Stomach smooth muscle (tissue), 2 donors: Measurements from ENCODE around the gene PDE1A.

Experiments used
- H3K27ac ChIP-seq: one replicate; pipeline ENCODE4 v1.7.0; 2013; ENCODE audit warnings: mild to moderate bottlenecking, low read length, inconsistent platforms
- H3K27me3 ChIP-seq, 2 donors: one replicate each; pipeline ENCODE4 v1.7.0; 2013; ENCODE audit warnings: low read length in 2 of 2; ENCODE audit not compliant: insufficient read depth in 2 of 2, control insufficient read depth in 1 of 2
- H3K36me3 ChIP-seq, 2 donors: one replicate each; pipeline ENCODE4 v1.7.0; 2013; ENCODE audit warnings: low read length in 2 of 2; ENCODE audit not compliant: control insufficient read depth in 2 of 2, insufficient read depth in 2 of 2
- H3K4me1 ChIP-seq: one replicate; pipeline ENCODE4 v1.7.0; 2013; ENCODE audit warnings: low read length; ENCODE audit not compliant: control insufficient read depth, insufficient read depth
- H3K4me3 ChIP-seq, 2 donors: one replicate each; pipeline ENCODE4 v1.7.0; 2013; ENCODE audit warnings: low read length in 2 of 2
- H3K9ac ChIP-seq, 2 donors: one replicate each; pipeline ENCODE4 v1.7.0; 2013; ENCODE audit warnings: low read length in 2 of 2, mild to moderate bottlenecking in 1 of 2
- H3K9me3 ChIP-seq, 2 donors: one replicate each; pipeline ENCODE4 v1.7.0; 2013; ENCODE audit warnings: low read length in 2 of 2; ENCODE audit not compliant: control insufficient read depth in 2 of 2
- donor health status: healthy.
- donor health status: Pancreatic carcinoma.

PDE1A gene

GRCh38 chr2:182359990-182360662, 66.7 kb downstream of the PDE1A start:
- H3K4me3 ChIP-seq = peak overlapping the region in 1 of 2 donors; percentile 3
- H3K9ac ChIP-seq = no peak overlapping the region
- no peaks in the 10 kb centered on the region for H3K36me3 ChIP-seq
- peaks cover 7% of the 10 kb centered on the region for H3K4me1 ChIP-seq
- peak overlapping the region; percentile 2 for H3K27ac ChIP-seq
- H3K27me3 ChIP-seq = no peaks in the 10 kb centered on the region
- H3K9me3 ChIP-seq = no peaks in the 10 kb centered on the region

GRCh38 chr2:182359027-182359989, 67.5 kb downstream of the PDE1A start:
- H3K27me3 ChIP-seq = no peaks in the 10 kb centered on the region
- H3K9ac ChIP-seq = no peak overlapping the region
- H3K4me3 ChIP-seq = no peak overlapping the region
- peaks cover 7% of the 10 kb centered on the region for H3K4me1 ChIP-seq
- no peaks in the 10 kb centered on the region for H3K36me3 ChIP-seq
- H3K9me3 ChIP-seq = no peaks in the 10 kb centered on the region
- H3K27ac ChIP-seq = peak overlapping the region; percentile 2

GRCh38 chr2:182358601-182359000, 68.2 kb downstream of the PDE1A start:
- Histone ChIP-seq H3K36me3 (no peaks in the 10 kb centered on the region), H3K27me3 (no peaks in the 10 kb centered on the region), H3K27ac (no peak overlapping the region), H3K9ac (no peak overlapping the region), H3K4me3 (no peak overlapping the region), H3K9me3 (no peaks in the 10 kb centered on the region), H3K4me1 (peaks cover 7% of the 10 kb centered on the region)

GRCh38 chr2:182355815-182356214, 71.0 kb downstream of the PDE1A start:
- no peaks in the 10 kb centered on the region for H3K27me3 ChIP-seq
- H3K36me3 ChIP-seq = no peaks in the 10 kb centered on the region
- no peak overlapping the region for H3K4me3 ChIP-seq
- no peak overlapping the region for H3K27ac ChIP-seq
- peaks cover 7% of the 10 kb centered on the region for H3K4me1 ChIP-seq
- H3K9ac ChIP-seq = no peak overlapping the region
- no peaks in the 10 kb centered on the region for H3K9me3 ChIP-seq

GRCh38 chr2:182351427-182351826, 75.4 kb downstream of the PDE1A start:
- Histone ChIP-seq H3K27me3 (no peaks in the 10 kb centered on the region), H3K4me3 (no peak overlapping the region), H3K9me3 (no peaks in the 10 kb centered on the region), H3K4me1 (no peaks in the 10 kb centered on the region), H3K27ac (no peak overlapping the region), H3K9ac (no peak overlapping the region), H3K36me3 (no peaks in the 10 kb centered on the region)

GRCh38 chr2:182349268-182349667, 77.6 kb downstream of the PDE1A start:
- no peak overlapping the region for H3K9ac ChIP-seq
- H3K36me3 ChIP-seq = no peaks in the 10 kb centered on the region
- no peak overlapping the region for H3K27ac ChIP-seq
- H3K9me3 ChIP-seq = no peaks in the 10 kb centered on the region
- H3K4me3 ChIP-seq = no peak overlapping the region
- no peaks in the 10 kb centered on the region for H3K27me3 ChIP-seq
- H3K4me1 ChIP-seq = no peaks in the 10 kb centered on the region

- Histone ChIP-seq H3K4me1 (no peaks in the 10 kb centered on the region), H3K36me3 (no peaks in the 10 kb centered on the region), H3K9me3 (no peaks in the 10 kb centered on the region), H3K27me3 (no peaks in the 10 kb centered on the region), H3K27ac (no peak overlapping the region), H3K4me3 (no peak overlapping the region), H3K9ac (no peak overlapping the region)
Measured at GRCh38 chr2:182345384-182345783, 81.5 kb downstream of the PDE1A start.

GRCh38 chr2:182330451-182331305, 96.2 kb downstream of the PDE1A start:
- Histone ChIP-seq H3K27ac (no peak overlapping the region), H3K27me3 (no peaks in the 10 kb centered on the region)

GRCh38 chr2:182324665-182325064, 102.2 kb downstream of the PDE1A start:
- no peaks in the 10 kb centered on the region for H3K4me1 ChIP-seq
- no peaks in the 10 kb centered on the region for H3K9me3 ChIP-seq
- H3K27me3 ChIP-seq = no peaks in the 10 kb centered on the region
- no peak overlapping the region for H3K27ac ChIP-seq
- no peak overlapping the region for H3K9ac ChIP-seq
- H3K4me3 ChIP-seq = no peak overlapping the region
- H3K36me3 ChIP-seq = no peaks in the 10 kb centered on the region

More at GRCh38 chr2:182330451-182331305, 96.2 kb downstream of the PDE1A start:
- Histone ChIP-seq H3K4me1 (no peaks in the 10 kb centered on the region), H3K9me3 (no peaks in the 10 kb centered on the region), H3K4me3 (no peak overlapping the region), H3K9ac (no peak overlapping the region), H3K36me3 (no peaks in the 10 kb centered on the region)

- Histone ChIP-seq H3K27ac (no peak overlapping the region), H3K9me3 (no peaks in the 10 kb centered on the region), H3K9ac (no peak overlapping the region), H3K4me3 (no peak overlapping the region), H3K4me1 (no peaks in the 10 kb centered on the region), H3K36me3 (no peaks in the 10 kb centered on the region), H3K27me3 (no peaks in the 10 kb centered on the region)
Measured at GRCh38 chr2:182321096-182321495, 105.7 kb downstream of the PDE1A start.
